ENCODE data around the gene CCND1. TPM values are rescaled to one million over a fixed set of nuclear protein-coding genes. Genes with fewer than 3 reads are reported as not detected.

CCND1 gene
- total and polyA plus RNA-seq, 9 of the 15 experiments (the other 6 are each of a cell fraction or from before 2014, with no cell fraction given): 0.04 to 23.3 (median 3.8) TPM

DNA sequence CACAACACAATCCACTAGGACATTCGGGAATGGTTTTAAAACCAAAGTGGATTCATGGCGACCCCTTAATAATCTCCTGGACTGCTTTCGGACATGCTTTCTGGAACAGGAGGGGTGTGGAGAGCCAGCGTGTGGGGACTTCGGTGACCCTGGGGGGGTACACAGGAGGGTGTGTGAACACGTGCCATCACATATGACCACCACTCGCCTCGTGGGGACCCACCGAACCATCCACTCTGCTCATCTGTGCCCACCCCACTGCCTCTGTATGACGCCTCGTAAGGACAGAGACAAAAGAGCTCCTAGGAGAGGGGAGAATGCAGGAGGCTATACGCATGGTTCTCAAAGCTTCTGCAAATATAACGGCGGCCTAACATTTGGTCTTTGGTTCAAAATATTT, 25.3 kb downstream of the CCND1 start (continued):
- TF ChIP-seq, protein P1, sequence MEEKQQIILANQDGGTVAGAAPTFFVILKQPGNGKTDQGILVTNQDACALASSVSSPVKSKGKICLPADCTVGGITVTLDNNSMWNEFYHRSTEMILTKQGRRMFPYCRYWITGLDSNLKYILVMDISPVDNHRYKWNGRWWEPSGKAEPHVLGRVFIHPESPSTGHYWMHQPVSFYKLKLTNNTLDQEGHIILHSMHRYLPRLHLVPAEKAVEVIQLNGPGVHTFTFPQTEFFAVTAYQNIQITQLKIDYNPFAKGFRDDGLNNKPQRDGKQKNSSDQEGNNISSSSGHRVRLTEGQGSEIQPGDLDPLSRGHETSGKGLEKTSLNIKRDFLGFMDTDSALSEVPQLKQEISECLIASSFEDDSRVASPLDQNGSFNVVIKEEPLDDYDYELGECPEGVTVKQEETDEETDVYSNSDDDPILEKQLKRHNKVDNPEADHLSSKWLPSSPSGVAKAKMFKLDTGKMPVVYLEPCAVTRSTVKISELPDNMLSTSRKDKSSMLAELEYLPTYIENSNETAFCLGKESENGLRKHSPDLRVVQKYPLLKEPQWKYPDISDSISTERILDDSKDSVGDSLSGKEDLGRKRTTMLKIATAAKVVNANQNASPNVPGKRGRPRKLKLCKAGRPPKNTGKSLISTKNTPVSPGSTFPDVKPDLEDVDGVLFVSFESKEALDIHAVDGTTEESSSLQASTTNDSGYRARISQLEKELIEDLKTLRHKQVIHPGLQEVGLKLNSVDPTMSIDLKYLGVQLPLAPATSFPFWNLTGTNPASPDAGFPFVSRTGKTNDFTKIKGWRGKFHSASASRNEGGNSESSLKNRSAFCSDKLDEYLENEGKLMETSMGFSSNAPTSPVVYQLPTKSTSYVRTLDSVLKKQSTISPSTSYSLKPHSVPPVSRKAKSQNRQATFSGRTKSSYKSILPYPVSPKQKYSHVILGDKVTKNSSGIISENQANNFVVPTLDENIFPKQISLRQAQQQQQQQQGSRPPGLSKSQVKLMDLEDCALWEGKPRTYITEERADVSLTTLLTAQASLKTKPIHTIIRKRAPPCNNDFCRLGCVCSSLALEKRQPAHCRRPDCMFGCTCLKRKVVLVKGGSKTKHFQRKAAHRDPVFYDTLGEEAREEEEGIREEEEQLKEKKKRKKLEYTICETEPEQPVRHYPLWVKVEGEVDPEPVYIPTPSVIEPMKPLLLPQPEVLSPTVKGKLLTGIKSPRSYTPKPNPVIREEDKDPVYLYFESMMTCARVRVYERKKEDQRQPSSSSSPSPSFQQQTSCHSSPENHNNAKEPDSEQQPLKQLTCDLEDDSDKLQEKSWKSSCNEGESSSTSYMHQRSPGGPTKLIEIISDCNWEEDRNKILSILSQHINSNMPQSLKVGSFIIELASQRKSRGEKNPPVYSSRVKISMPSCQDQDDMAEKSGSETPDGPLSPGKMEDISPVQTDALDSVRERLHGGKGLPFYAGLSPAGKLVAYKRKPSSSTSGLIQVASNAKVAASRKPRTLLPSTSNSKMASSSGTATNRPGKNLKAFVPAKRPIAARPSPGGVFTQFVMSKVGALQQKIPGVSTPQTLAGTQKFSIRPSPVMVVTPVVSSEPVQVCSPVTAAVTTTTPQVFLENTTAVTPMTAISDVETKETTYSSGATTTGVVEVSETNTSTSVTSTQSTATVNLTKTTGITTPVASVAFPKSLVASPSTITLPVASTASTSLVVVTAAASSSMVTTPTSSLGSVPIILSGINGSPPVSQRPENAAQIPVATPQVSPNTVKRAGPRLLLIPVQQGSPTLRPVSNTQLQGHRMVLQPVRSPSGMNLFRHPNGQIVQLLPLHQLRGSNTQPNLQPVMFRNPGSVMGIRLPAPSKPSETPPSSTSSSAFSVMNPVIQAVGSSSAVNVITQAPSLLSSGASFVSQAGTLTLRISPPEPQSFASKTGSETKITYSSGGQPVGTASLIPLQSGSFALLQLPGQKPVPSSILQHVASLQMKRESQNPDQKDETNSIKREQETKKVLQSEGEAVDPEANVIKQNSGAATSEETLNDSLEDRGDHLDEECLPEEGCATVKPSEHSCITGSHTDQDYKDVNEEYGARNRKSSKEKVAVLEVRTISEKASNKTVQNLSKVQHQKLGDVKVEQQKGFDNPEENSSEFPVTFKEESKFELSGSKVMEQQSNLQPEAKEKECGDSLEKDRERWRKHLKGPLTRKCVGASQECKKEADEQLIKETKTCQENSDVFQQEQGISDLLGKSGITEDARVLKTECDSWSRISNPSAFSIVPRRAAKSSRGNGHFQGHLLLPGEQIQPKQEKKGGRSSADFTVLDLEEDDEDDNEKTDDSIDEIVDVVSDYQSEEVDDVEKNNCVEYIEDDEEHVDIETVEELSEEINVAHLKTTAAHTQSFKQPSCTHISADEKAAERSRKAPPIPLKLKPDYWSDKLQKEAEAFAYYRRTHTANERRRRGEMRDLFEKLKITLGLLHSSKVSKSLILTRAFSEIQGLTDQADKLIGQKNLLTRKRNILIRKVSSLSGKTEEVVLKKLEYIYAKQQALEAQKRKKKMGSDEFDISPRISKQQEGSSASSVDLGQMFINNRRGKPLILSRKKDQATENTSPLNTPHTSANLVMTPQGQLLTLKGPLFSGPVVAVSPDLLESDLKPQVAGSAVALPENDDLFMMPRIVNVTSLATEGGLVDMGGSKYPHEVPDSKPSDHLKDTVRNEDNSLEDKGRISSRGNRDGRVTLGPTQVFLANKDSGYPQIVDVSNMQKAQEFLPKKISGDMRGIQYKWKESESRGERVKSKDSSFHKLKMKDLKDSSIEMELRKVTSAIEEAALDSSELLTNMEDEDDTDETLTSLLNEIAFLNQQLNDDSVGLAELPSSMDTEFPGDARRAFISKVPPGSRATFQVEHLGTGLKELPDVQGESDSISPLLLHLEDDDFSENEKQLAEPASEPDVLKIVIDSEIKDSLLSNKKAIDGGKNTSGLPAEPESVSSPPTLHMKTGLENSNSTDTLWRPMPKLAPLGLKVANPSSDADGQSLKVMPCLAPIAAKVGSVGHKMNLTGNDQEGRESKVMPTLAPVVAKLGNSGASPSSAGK (IDR thresholded peaks at IDR 0.05): no peak
